Brain microvascular endothelial cell (primary cell): ENCODE measurements around the gene GART.

ENCODE experiments used
- DNase-seq: peaks from one replicate; pipeline ENCODE4 v3.0.0-alpha.2; 2020
- H3K27ac ChIP-seq: fragments of 250-450 bp; sonication (Bioruptor Pico); 2 replicates; pipeline ENCODE4 v1.5.1; 2020; ENCODE audit warnings: mild to moderate bottlenecking, moderate library complexity
- H3K27me3 ChIP-seq: fragments of 250-450 bp; sonication (Bioruptor Pico); replicated peaks from 2 replicates; pipeline ENCODE4 v1.5.1; 2020; ENCODE audit warnings: mild to moderate bottlenecking
- H3K36me3 ChIP-seq: fragments of 250-450 bp; sonication (Bioruptor Pico); replicated peaks from 2 replicates; pipeline ENCODE4 v1.5.1; 2020; ENCODE audit warnings: mild to moderate bottlenecking
- H3K4me3 ChIP-seq: 2 replicates; pipeline ENCODE4 v1.5.1; 2011; ENCODE audit warnings: low read depth, mild to moderate bottlenecking, control low read depth, low read length, moderate library complexity
- in situ Hi-C: cut with HindIII; loops from 2 replicates; pipeline ENCODE4 v1.10.0; 2017; ENCODE audit warnings: low sequenced_read_pairs, low pct_ligation_motif_present
- TF ChIP-seq, protein P1 (sequence below): IDR thresholded peaks from 2 replicates; pipeline ENCODE4 v1.5.1; 2011; ENCODE audit warnings: low read depth, mild to moderate bottlenecking, moderate library complexity, low read length, control low read depth, inconsistent platforms; ENCODE audit errors: missing control alignments

Gene GART

DNA sequence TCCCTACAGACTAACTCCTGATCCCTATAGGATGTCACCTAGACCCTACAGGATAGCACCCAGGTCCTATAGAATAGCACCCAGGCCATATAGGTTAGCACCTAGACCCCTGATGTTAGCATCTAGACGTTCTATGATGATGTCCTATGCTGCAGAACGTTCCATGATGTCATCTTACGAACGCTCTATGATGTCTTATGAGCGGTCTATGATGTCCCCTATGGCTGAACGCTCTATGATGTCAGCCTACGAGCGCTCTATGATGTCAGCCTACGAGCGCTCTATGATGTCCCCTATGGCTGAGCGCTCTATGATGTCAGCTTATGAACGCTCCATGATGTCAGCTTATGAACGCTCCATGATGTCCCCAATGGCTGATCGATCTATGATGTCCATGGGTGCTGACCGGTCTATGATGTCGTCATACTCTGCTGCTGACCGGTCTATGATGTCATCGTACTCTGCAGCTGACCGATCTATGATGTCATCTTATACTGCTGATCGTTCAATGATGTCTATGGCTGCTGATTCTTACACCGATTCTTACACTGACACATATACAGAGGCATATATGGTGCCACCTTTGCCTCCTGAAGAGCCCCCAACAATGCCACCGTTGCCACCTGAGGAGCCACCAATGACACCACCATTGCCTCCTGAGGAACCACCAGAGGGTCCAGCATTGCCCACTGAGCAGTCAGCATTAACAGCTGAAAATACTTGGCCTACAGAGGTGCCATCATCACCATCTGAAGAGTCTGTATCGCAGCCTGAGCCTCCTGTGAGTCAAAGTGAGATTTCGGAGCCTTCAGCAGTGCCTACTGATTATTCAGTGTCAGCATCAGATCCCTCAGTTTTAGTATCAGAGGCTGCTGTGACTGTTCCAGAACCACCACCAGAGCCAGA is 10.4 kb upstream of the GART start:
- Histone ChIP-seq H3K27me3 (no peaks in the 10 kb centered on the region), H3K4me3 (no peak overlapping the region), H3K27ac (no peak overlapping the region), H3K36me3 (peaks cover 79% of the 10 kb centered on the region)
- in situ Hi-C loops, result no loop called here
- TF ChIP-seq, protein P1, sequence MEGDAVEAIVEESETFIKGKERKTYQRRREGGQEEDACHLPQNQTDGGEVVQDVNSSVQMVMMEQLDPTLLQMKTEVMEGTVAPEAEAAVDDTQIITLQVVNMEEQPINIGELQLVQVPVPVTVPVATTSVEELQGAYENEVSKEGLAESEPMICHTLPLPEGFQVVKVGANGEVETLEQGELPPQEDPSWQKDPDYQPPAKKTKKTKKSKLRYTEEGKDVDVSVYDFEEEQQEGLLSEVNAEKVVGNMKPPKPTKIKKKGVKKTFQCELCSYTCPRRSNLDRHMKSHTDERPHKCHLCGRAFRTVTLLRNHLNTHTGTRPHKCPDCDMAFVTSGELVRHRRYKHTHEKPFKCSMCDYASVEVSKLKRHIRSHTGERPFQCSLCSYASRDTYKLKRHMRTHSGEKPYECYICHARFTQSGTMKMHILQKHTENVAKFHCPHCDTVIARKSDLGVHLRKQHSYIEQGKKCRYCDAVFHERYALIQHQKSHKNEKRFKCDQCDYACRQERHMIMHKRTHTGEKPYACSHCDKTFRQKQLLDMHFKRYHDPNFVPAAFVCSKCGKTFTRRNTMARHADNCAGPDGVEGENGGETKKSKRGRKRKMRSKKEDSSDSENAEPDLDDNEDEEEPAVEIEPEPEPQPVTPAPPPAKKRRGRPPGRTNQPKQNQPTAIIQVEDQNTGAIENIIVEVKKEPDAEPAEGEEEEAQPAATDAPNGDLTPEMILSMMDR, result no peak
- no peak for DNase-seq

DNA sequence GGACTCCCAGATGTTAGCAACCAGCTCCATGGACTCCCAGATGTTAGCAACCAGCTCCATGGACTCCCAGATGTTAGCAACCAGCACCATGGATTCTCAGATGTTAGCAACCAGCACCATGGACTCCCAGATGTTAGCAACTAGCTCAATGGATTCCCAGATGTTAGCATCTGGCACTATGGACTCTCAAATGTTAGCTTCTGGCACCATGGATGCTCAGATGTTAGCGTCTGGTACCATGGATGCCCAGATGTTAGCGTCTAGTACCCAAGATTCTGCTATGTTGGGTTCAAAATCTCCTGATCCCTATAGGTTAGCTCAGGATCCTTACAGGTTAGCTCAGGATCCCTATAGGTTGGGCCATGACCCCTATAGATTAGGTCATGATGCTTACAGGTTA is 9.7 kb upstream of the GART start:
- H3K4me3 ChIP-seq, result no peak overlapping the region
- TF ChIP-seq, protein P1, result no peak
- no peak for DNase-seq
- H3K36me3 ChIP-seq, result peaks cover 81% of the 10 kb centered on the region
- no peaks in the 10 kb centered on the region for H3K27me3 ChIP-seq
- in situ Hi-C loops, result no loop called here
- no peak overlapping the region for H3K27ac ChIP-seq

DNA sequence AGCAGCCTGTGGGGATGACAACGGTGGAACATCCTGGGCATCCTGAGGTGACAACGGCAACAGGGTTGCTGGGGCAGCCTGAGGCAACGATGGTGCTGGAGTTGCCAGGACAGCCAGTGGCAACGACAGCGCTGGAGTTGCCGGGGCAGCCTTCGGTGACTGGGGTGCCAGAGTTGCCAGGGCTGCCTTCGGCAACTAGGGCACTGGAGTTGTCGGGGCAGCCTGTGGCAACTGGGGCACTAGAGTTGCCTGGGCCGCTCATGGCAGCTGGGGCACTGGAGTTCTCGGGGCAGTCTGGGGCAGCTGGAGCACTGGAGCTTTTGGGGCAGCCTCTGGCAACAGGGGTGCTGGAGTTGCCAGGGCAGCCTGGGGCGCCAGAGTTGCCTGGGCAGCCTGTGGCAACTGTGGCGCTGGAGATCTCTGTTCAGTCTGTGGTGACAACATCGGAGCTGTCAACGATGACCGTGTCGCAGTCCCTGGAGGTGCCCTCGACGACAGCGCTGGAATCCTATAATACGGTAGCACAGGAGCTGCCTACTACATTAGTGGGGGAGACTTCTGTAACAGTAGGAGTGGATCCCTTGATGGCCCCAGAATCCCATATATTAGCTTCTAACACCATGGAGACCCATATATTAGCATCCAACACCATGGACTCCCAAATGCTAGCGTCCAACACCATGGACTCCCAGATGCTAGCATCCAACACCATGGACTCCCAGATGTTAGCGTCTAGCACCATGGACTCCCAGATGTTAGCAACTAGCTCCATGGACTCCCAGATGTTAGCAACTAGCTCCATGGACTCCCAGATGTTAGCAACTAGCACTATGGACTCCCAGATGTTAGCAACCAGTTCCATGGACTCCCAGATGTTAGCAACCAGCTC is 9.1 kb upstream of the GART start:
- no peak overlapping the region for H3K27ac ChIP-seq
- TF ChIP-seq, protein P1, result no peak
- peaks cover 79% of the 10 kb centered on the region for H3K36me3 ChIP-seq
- no peak for DNase-seq
- H3K4me3 ChIP-seq, result no peak overlapping the region
- in situ Hi-C loops, result no loop called here
- H3K27me3 ChIP-seq, result no peaks in the 10 kb centered on the region

DNA sequence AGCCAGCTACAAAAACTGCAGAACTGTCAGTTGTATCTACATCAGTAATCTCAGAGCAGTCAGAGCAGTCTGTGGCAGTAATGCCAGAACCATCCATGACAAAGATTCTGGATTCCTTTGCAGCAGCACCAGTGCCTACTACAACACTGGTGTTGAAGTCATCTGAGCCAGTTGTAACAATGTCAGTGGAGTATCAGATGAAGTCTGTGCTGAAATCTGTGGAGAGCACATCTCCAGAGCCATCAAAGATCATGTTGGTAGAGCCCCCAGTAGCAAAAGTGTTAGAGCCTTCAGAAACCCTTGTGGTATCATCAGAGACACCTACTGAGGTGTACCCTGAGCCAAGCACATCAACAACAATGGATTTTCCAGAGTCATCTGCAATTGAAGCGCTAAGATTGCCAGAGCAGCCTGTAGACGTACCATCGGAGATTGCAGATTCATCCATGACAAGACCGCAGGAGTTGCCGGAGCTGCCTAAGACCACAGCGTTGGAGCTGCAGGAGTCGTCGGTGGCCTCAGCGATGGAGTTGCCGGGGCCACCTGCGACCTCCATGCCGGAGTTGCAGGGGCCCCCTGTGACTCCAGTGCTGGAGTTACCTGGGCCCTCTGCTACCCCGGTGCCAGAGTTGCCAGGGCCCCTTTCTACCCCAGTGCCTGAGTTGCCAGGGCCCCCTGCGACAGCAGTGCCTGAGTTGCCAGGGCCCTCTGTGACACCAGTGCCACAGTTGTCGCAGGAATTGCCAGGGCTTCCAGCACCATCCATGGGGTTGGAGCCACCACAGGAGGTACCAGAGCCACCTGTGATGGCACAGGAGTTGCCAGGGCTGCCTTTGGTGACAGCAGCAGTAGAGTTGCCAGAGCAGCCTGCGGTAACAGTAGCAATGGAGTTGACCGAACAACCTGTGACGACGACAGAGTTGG is 8.2 kb upstream of the GART start:
- in situ Hi-C loops, result no loop called here
- TF ChIP-seq, protein P1, result no peak
- Histone ChIP-seq H3K4me3 (no peak overlapping the region), H3K27ac (no peak overlapping the region), H3K27me3 (no peaks in the 10 kb centered on the region), H3K36me3 (peaks cover 73% of the 10 kb centered on the region)
- DNase-seq, result no peak

DNA sequence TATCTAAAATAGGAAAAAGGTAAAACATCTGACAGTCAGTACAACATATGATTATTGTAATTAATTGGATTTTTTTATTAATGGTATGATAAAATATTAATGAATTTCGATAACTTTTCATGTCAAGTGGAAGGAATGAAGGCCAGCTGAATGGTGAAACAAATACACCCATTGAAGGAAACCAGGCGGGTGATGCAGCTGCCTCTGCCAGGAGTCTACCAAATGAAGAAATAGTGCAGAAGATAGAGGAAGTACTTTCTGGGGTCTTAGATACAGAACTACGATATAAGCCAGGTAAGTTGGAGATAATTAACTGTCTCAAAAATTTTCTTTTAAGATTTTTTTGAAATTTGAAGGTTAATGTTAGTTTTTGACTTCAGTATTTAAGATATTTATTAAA is 4.2 kb upstream of the GART start:
- Histone ChIP-seq H3K36me3 (peaks cover 36% of the 10 kb centered on the region), H3K27me3 (no peaks in the 10 kb centered on the region), H3K27ac (no peak overlapping the region), H3K4me3 (no peak overlapping the region)
- no peak for DNase-seq
- in situ Hi-C loops, result no loop called here
- TF ChIP-seq, protein P1, result no peak
